ENCODE results near the gene DAP. TPM values are rescaled to one million over a fixed set of nuclear protein-coding genes. Genes with fewer than 3 reads are reported as not detected.

DAP gene
- total and polyA plus RNA-seq, 12 donors: 14.2 to 52.5 (median 28.0) TPM

- H3K4me1 ChIP-seq: peaks cover 0 to 23% (median 6%) of the 10 kb centered on the region in 9 donors
- ATAC-seq (peak in 1 of 8 donors; percentile 56), DNase-seq (no peak)
- H3K36me3 ChIP-seq: peaks cover 0 to 25% (median 0%) of the 10 kb centered on the region in 9 donors
- 73 to 75% methylated on average over 8 of the region's 8 CpGs for WGBS, 2 donors
- TF ChIP-seq, protein P1, sequence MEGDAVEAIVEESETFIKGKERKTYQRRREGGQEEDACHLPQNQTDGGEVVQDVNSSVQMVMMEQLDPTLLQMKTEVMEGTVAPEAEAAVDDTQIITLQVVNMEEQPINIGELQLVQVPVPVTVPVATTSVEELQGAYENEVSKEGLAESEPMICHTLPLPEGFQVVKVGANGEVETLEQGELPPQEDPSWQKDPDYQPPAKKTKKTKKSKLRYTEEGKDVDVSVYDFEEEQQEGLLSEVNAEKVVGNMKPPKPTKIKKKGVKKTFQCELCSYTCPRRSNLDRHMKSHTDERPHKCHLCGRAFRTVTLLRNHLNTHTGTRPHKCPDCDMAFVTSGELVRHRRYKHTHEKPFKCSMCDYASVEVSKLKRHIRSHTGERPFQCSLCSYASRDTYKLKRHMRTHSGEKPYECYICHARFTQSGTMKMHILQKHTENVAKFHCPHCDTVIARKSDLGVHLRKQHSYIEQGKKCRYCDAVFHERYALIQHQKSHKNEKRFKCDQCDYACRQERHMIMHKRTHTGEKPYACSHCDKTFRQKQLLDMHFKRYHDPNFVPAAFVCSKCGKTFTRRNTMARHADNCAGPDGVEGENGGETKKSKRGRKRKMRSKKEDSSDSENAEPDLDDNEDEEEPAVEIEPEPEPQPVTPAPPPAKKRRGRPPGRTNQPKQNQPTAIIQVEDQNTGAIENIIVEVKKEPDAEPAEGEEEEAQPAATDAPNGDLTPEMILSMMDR (IDR thresholded peaks at IDR 0.05): no peak
- intact Hi-C loops (cut with DNase I): loop anchor here in 3 of 10 donors (10.0 kb wide), 3 partner anchors 45 to 1315 kb away; no protein-coding TSS in a partner anchor
- H3K27me3 ChIP-seq: no peaks in the 10 kb centered on the region
- H3K27ac ChIP-seq: peak overlapping the region in 3 of 10 donors; percentile 29 to 66 (median 44)
- no peaks in the 10 kb centered on the region for H3K9me3 ChIP-seq
- H3K4me3 ChIP-seq: no peak overlapping the region
These were observed 51.1 kb downstream of the DAP start for GRCh38 chr5:10709933-10710332.

- intact Hi-C loops (cut with DNase I): loop anchor here in 3 of 10 donors (10.0 kb wide), 3 partner anchors 45 to 1315 kb away; no protein-coding TSS in a partner anchor
- H3K4me1 ChIP-seq: peaks cover 0 to 28% (median 11%) of the 10 kb centered on the region in 9 donors
- H3K27ac ChIP-seq: peak overlapping the region in 1 of 10 donors; percentile 39
- TF ChIP-seq, protein P1 (IDR thresholded peaks at IDR 0.05): no peak
- H3K4me3 ChIP-seq: no peak overlapping the region
- H3K36me3 ChIP-seq: peaks cover 0 to 20% (median 0%) of the 10 kb centered on the region in 9 donors
- H3K9me3 ChIP-seq: no peaks in the 10 kb centered on the region
- H3K27me3 ChIP-seq: no peaks in the 10 kb centered on the region
- 86 to 90% methylated on average over 4 of the region's 4 CpGs for WGBS, 2 donors
- DNase-seq (no peak), ATAC-seq (peak in 1 of 8 donors; percentile 7)
These were observed 51.6 kb downstream of the DAP start for GRCh38 chr5:10709409-10709808.

GRCh38 chr5:10708189-10708944, 52.7 kb downstream of the DAP start:
- WGBS, 2 donors: 78 to 91% methylated on average over 10 of the region's 10 CpGs
- TF ChIP-seq, protein P1 (IDR thresholded peaks at IDR 0.05): no peak
- DNase-seq: no peak
- no peak overlapping the region for H3K27ac ChIP-seq
- intact Hi-C loops (cut with DNase I): loop anchor here in 3 of 10 donors (10.0 kb wide), 3 partner anchors 46 to 1316 kb away; no protein-coding TSS in a partner anchor
- H3K4me3 ChIP-seq: no peak overlapping the region
- peaks cover 0 to 10% (median 0%) of the 10 kb centered on the region in 9 donors for H3K36me3 ChIP-seq
- H3K4me1 ChIP-seq: peaks cover 0 to 39% (median 21%) of the 10 kb centered on the region in 9 donors
- H3K27me3 ChIP-seq: no peaks in the 10 kb centered on the region
- no peaks in the 10 kb centered on the region for H3K9me3 ChIP-seq
- ATAC-seq: no peak

DNA sequence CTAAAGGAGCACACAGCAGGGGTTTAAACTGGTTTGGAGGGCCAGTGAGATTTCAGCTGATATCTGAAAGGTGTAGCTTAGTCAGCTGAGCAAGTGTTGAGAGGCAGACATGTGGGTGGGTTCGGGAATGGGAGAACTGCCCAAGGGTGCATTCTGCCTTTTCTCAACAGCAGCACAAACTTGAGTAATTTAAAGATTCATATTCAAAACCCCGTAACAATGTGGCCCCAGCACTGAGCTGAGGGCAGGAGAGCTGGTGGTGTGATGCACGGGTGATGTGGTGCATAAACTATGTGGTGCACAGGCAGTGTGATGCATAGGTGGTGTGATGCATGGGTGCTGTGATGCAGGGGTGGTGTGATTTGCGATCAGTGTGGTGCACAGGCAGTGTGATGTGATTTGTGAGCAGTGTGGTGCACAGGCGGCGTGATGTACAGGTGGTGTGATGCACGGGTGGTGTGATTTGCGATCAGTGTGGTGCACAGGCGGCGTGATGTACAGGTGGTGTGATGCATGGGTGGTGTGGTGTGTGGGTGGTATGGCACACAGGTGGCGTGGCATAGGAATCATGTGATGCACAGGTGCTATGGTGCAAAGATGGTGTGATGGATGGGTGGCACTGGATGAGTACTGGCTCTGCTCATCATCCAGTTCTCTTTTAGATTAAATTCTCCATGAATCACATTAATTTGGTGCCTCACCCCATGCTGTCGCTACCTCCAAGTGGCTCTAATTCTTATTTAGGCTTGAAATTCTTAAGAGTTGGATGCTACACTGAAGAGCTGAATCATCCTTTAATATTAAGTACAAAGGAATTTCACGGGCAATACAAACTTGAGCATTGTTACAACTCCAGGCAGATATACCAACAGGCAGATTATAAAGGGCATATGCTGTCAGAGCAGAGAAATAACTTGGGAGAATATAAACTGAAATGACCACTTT, 53.6 kb downstream of the DAP start:
- H3K4me1 ChIP-seq: peaks cover 0 to 48% (median 30%) of the 10 kb centered on the region in 9 donors
- H3K4me3 ChIP-seq: no peak overlapping the region
- H3K27me3 ChIP-seq: no peaks in the 10 kb centered on the region
- H3K9me3 ChIP-seq: no peaks in the 10 kb centered on the region
- TF ChIP-seq, protein P1 (IDR thresholded peaks at IDR 0.05): no peak
- ATAC-seq (no peak), DNase-seq (no peak)
- WGBS, 2 donors: 83 to 95% methylated on average over 13 of the region's 13 CpGs
- no peak overlapping the region for H3K27ac ChIP-seq
- intact Hi-C loops (cut with DNase I): loop anchor here in 3 of 10 donors (10.0 kb wide), 3 partner anchors 47 to 1317 kb away; no protein-coding TSS in a partner anchor
- H3K36me3 ChIP-seq: peaks cover 0 to 4% (median 0%) of the 10 kb centered on the region in 9 donors
